ENCODE measurements around the gene ANG. TPM values are rescaled to one million over a fixed set of nuclear protein-coding genes. Genes with fewer than 3 reads are reported as not detected.

ANG gene
- total and polyA plus RNA-seq, 9 of the 15 experiments (the other 6 are each of a cell fraction or from before 2014, with no cell fraction given) = 0.21 to 0.73 (median 0.34) TPM; not detected in 4

DNA sequence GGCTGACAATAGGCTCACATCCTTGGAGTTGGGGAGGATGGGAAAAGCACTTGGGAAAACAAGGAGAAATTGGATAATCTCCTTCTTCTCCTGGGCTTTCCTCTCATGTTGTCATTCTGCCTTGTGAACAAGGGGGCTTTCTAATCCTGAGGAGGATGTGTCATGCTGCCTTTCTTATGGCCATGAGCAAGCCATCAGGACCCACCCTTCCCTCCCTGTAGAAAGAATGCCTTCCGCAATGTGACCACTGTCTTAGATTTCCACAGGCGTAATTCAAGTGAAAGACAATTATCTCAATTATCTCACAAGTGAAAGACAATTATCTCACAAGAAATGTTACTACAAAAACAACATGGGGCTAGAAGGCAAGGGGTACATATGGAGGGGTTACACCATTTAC is 44.0 kb upstream of the ANG start:
- H4K20me1 ChIP-seq (replicated peaks; ENCODE audit: control insufficient read depth, insufficient read depth, low read length) = no peaks in the 10 kb centered on the region
- H3K9me1 ChIP-seq (ENCODE audit: control insufficient read depth, insufficient read depth, low read length) = no peaks in the 10 kb centered on the region
- FAIRE-seq (no peak), DNase-seq (ENCODE audit: extremely low read depth in 1 of 4, low spot score in 3 of 4) (no peak), ATAC-seq (no peak)
- H3K36me3 ChIP-seq (ENCODE audit: control insufficient read depth, insufficient read depth, low read length) = no peaks in the 10 kb centered on the region
- no peaks in the 10 kb centered on the region; a peak in 1 of 5 replicates for H3K4me1 ChIP-seq (replicated peaks in 1 of 2; ENCODE audit: control insufficient read depth in 2 of 2, insufficient read depth in 2 of 2, low read length in 2 of 2)
- in situ Hi-C loops (cut with MboI) (no loop called here), intact Hi-C loops (cut with micrococcal nuclease) (no loop called here)
- H3K4me3 ChIP-seq = no peak overlapping the region
- BruUV-seq (replicated peaks) = no TSS peak
- no peaks in the 10 kb centered on the region for H3K79me2 ChIP-seq (ENCODE audit: control insufficient read depth, insufficient read depth, low read length)
- no peaks in the 10 kb centered on the region; a peak in 1 of 5 replicates for H3K27me3 ChIP-seq (ENCODE audit: control insufficient read depth in 2 of 2, insufficient read depth in 2 of 2, low read length in 2 of 2)
- H2AFZ ChIP-seq (ENCODE audit: low read depth, low read length) = no peak overlapping the region
- ChIA-PET POLR2A (no interaction called here), CTCF (ENCODE audit: low intra/inter-chr PET ratio) (no interaction called here)
- no peak overlapping the region for H3K4me2 ChIP-seq (ENCODE audit: insufficient read depth, low read length)
- H3K9me3 ChIP-seq (replicated peaks; ENCODE audit: control insufficient read depth, insufficient read depth, low read depth, low read length) = no peaks in the 10 kb centered on the region
- no peak overlapping the region for H3K27ac ChIP-seq (ENCODE audit: extremely low read depth, low read depth, low read length)
- WGBS (ENCODE audit: insufficient coverage, low coverage, missing lambda C conversion rate) = 27% methylated on average over 2 of the region's 2 CpGs
- H3K9ac ChIP-seq (ENCODE audit: insufficient read depth in 1 of 2, low read depth in 2 of 2, low read length in 2 of 2) = no peak overlapping the region
- no peak for TF ChIP-seq ATF1 (CRISPR knock-in tag; IDR thresholded peaks at IDR 0.05)
- no peak for TF ChIP-seq ATF1 (tag; IDR thresholded peaks at IDR 0.05)
- TF ChIP-seq EZH2 (IDR thresholded peaks at IDR 0.05; ENCODE audit: borderline replicate concordance, low read depth, low read length) = no peak
- TF ChIP-seq, protein P1, sequence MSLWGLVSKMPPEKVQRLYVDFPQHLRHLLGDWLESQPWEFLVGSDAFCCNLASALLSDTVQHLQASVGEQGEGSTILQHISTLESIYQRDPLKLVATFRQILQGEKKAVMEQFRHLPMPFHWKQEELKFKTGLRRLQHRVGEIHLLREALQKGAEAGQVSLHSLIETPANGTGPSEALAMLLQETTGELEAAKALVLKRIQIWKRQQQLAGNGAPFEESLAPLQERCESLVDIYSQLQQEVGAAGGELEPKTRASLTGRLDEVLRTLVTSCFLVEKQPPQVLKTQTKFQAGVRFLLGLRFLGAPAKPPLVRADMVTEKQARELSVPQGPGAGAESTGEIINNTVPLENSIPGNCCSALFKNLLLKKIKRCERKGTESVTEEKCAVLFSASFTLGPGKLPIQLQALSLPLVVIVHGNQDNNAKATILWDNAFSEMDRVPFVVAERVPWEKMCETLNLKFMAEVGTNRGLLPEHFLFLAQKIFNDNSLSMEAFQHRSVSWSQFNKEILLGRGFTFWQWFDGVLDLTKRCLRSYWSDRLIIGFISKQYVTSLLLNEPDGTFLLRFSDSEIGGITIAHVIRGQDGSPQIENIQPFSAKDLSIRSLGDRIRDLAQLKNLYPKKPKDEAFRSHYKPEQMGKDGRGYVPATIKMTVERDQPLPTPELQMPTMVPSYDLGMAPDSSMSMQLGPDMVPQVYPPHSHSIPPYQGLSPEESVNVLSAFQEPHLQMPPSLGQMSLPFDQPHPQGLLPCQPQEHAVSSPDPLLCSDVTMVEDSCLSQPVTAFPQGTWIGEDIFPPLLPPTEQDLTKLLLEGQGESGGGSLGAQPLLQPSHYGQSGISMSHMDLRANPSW (CRISPR knock-in tag; IDR thresholded peaks at IDR 0.05) = no peak
- TF ChIP-seq, protein P2, sequence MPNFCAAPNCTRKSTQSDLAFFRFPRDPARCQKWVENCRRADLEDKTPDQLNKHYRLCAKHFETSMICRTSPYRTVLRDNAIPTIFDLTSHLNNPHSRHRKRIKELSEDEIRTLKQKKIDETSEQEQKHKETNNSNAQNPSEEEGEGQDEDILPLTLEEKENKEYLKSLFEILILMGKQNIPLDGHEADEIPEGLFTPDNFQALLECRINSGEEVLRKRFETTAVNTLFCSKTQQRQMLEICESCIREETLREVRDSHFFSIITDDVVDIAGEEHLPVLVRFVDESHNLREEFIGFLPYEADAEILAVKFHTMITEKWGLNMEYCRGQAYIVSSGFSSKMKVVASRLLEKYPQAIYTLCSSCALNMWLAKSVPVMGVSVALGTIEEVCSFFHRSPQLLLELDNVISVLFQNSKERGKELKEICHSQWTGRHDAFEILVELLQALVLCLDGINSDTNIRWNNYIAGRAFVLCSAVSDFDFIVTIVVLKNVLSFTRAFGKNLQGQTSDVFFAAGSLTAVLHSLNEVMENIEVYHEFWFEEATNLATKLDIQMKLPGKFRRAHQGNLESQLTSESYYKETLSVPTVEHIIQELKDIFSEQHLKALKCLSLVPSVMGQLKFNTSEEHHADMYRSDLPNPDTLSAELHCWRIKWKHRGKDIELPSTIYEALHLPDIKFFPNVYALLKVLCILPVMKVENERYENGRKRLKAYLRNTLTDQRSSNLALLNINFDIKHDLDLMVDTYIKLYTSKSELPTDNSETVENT (CRISPR knock-in tag; IDR thresholded peaks at IDR 0.05) = no peak
- TF ChIP-seq MEF2D (tag; conservative IDR thresholded peaks at IDR 0.05; ENCODE audit: low read depth) = no peak
- TF ChIP-seq, protein P3, sequence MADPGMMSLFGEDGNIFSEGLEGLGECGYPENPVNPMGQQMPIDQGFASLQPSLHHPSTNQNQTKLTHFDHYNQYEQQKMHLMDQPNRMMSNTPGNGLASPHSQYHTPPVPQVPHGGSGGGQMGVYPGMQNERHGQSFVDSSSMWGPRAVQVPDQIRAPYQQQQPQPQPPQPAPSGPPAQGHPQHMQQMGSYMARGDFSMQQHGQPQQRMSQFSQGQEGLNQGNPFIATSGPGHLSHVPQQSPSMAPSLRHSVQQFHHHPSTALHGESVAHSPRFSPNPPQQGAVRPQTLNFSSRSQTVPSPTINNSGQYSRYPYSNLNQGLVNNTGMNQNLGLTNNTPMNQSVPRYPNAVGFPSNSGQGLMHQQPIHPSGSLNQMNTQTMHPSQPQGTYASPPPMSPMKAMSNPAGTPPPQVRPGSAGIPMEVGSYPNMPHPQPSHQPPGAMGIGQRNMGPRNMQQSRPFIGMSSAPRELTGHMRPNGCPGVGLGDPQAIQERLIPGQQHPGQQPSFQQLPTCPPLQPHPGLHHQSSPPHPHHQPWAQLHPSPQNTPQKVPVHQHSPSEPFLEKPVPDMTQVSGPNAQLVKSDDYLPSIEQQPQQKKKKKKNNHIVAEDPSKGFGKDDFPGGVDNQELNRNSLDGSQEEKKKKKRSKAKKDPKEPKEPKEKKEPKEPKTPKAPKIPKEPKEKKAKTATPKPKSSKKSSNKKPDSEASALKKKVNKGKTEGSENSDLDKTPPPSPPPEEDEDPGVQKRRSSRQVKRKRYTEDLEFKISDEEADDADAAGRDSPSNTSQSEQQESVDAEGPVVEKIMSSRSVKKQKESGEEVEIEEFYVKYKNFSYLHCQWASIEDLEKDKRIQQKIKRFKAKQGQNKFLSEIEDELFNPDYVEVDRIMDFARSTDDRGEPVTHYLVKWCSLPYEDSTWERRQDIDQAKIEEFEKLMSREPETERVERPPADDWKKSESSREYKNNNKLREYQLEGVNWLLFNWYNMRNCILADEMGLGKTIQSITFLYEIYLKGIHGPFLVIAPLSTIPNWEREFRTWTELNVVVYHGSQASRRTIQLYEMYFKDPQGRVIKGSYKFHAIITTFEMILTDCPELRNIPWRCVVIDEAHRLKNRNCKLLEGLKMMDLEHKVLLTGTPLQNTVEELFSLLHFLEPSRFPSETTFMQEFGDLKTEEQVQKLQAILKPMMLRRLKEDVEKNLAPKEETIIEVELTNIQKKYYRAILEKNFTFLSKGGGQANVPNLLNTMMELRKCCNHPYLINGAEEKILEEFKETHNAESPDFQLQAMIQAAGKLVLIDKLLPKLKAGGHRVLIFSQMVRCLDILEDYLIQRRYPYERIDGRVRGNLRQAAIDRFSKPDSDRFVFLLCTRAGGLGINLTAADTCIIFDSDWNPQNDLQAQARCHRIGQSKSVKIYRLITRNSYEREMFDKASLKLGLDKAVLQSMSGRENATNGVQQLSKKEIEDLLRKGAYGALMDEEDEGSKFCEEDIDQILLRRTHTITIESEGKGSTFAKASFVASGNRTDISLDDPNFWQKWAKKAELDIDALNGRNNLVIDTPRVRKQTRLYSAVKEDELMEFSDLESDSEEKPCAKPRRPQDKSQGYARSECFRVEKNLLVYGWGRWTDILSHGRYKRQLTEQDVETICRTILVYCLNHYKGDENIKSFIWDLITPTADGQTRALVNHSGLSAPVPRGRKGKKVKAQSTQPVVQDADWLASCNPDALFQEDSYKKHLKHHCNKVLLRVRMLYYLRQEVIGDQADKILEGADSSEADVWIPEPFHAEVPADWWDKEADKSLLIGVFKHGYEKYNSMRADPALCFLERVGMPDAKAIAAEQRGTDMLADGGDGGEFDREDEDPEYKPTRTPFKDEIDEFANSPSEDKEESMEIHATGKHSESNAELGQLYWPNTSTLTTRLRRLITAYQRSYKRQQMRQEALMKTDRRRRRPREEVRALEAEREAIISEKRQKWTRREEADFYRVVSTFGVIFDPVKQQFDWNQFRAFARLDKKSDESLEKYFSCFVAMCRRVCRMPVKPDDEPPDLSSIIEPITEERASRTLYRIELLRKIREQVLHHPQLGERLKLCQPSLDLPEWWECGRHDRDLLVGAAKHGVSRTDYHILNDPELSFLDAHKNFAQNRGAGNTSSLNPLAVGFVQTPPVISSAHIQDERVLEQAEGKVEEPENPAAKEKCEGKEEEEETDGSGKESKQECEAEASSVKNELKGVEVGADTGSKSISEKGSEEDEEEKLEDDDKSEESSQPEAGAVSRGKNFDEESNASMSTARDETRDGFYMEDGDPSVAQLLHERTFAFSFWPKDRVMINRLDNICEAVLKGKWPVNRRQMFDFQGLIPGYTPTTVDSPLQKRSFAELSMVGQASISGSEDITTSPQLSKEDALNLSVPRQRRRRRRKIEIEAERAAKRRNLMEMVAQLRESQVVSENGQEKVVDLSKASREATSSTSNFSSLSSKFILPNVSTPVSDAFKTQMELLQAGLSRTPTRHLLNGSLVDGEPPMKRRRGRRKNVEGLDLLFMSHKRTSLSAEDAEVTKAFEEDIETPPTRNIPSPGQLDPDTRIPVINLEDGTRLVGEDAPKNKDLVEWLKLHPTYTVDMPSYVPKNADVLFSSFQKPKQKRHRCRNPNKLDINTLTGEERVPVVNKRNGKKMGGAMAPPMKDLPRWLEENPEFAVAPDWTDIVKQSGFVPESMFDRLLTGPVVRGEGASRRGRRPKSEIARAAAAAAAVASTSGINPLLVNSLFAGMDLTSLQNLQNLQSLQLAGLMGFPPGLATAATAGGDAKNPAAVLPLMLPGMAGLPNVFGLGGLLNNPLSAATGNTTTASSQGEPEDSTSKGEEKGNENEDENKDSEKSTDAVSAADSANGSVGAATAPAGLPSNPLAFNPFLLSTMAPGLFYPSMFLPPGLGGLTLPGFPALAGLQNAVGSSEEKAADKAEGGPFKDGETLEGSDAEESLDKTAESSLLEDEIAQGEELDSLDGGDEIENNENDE (IDR thresholded peaks at IDR 0.05; ENCODE audit: low read depth, low read length) = no peak
